IMR-90 (cell line): ENCODE data around the gene MYPOP. TPM values are rescaled to one million over a fixed set of nuclear protein-coding genes. Genes with fewer than 3 reads are reported as not detected.

ENCODE experiments used
- ATAC-seq: fragments of 200-7000 bp; cut with Tn5 transposase; 2 replicates; pipeline ENCODE4 v1.9.1; 2020; ENCODE audit warnings: low read depth, mild to moderate bottlenecking, moderate library complexity
- BruUV-seq: library from RNA; stranded (reverse); fragments of 400-500 nt; replicated peaks from 2 replicates; lab custom pipeline; 2021; lab: Mats Ljungman, UMichigan
- CTCF ChIA-PET: fragments of 300-600 bp; formaldehyde crosslinking; extraction: SDS; loops from one replicate; lab custom pipeline; 2021; ENCODE audit warnings: antibody characterized with exemption; lab: Yijun Ruan, JAX
- POLR2A ChIA-PET: fragments of 300-600 bp; sonication (Branson Sonifier 250); formaldehyde crosslinking; loops from one replicate; lab custom pipeline; 2022; ENCODE audit warnings: antibody characterized with exemption; ENCODE audit not compliant: unreplicated experiment; lab: Charles Lee
- DNase-seq: peaks from one replicate; pipeline ENCODE4 v3.0.0; 2013
- H2AFZ ChIP-seq: replicated peaks from 2 replicates; pipeline ENCODE3; 2013; ENCODE audit warnings: low read length, mild to moderate bottlenecking; ENCODE audit not compliant: poor library complexity
- H2AK5ac ChIP-seq: 2 replicates; pipeline ENCODE4 v1.6.1; 2013; ENCODE audit warnings: low read depth, low read length, inconsistent platforms
- H2AK9ac ChIP-seq: replicated peaks from 2 replicates; pipeline ENCODE3; 2013; ENCODE audit warnings: mild to moderate bottlenecking, low read depth, low read length, moderate library complexity; ENCODE audit not compliant: poor library complexity
- H2BK120ac ChIP-seq: 2 replicates; pipeline ENCODE4 v1.6.1; 2013; ENCODE audit warnings: low read depth, low read length, inconsistent platforms
- H2BK15ac ChIP-seq: 3 replicates; pipeline ENCODE4 v1.6.1; 2013; ENCODE audit warnings: low read depth, low read length, inconsistent platforms
- H2BK20ac ChIP-seq: 2 replicates; pipeline ENCODE4 v1.6.1; 2013; ENCODE audit warnings: low read depth, mild to moderate bottlenecking, inconsistent platforms, low read length, moderate library complexity
- H2BK5ac ChIP-seq: 2 replicates; pipeline ENCODE4 v1.6.1; 2013; ENCODE audit warnings: mild to moderate bottlenecking, low read depth, low read length, inconsistent platforms; ENCODE audit not compliant: poor library complexity, severe bottlenecking
- H3K14ac ChIP-seq: replicated peaks from 2 replicates; pipeline ENCODE4 v1.6.1; 2013; ENCODE audit warnings: low read depth, low read length, inconsistent platforms
- H3K18ac ChIP-seq: 2 replicates; pipeline ENCODE4 v1.6.1; 2013; ENCODE audit warnings: low read depth, low read length, control low read depth
- H3K23ac ChIP-seq: 2 replicates; pipeline ENCODE4 v1.6.1; 2013; ENCODE audit warnings: low read depth, low read length, inconsistent platforms
- H3K27ac ChIP-seq: 2 replicates; pipeline ENCODE4 v1.5.1; 2013; ENCODE audit warnings: mild to moderate bottlenecking, control low read depth, low read length; ENCODE audit not compliant: insufficient read depth
- H3K27me3 ChIP-seq: 2 replicates; pipeline ENCODE4 v1.6.1; 2013; ENCODE audit warnings: low read length; ENCODE audit not compliant: control insufficient read depth, insufficient read depth
- H3K36me3 ChIP-seq: 2 replicates; pipeline ENCODE4 v1.6.1; 2013; ENCODE audit warnings: low read length, mixed read lengths; ENCODE audit not compliant: control insufficient read depth, insufficient read depth
- H3K4ac ChIP-seq: 2 replicates; pipeline ENCODE4 v1.6.1; 2013; ENCODE audit warnings: low read depth, low read length, inconsistent platforms
- H3K4me1 ChIP-seq: 2 replicates; pipeline ENCODE4 v1.6.1; 2013; ENCODE audit warnings: low read length, mixed read lengths; ENCODE audit not compliant: control insufficient read depth, insufficient read depth
- H3K4me2 ChIP-seq: 2 replicates; pipeline ENCODE4 v1.6.1; 2013; ENCODE audit warnings: low read depth, mild to moderate bottlenecking, control low read depth, low read length, moderate library complexity
- H3K4me3 ChIP-seq: 2 replicates; pipeline ENCODE4 v1.5.1; 2013; ENCODE audit warnings: low read depth, mild to moderate bottlenecking, control low read depth, low read length, moderate library complexity; ENCODE audit not compliant: insufficient read depth
- H3K56ac ChIP-seq: 2 replicates; pipeline ENCODE4 v1.6.1; 2013; ENCODE audit warnings: low read length, inconsistent platforms; ENCODE audit not compliant: insufficient read depth; ENCODE audit errors: extremely low read depth
- H3K79me1 ChIP-seq, 2 experiments: 2 replicates each; pipeline ENCODE4 v1.6.1; 2013; ENCODE audit warnings: low read length in 2 of 2, inconsistent platforms in 1 of 2, low read depth in 1 of 2
- H3K9ac ChIP-seq: 2 replicates; pipeline ENCODE4 v1.6.1; 2013; ENCODE audit warnings: low read depth, low read length, control low read depth
- H3K9me1 ChIP-seq: 2 replicates; pipeline ENCODE4 v1.6.1; 2013; ENCODE audit warnings: low read length, inconsistent platforms; ENCODE audit not compliant: insufficient read depth
- H3K9me3 ChIP-seq: 2 replicates; pipeline ENCODE4 v1.6.1; 2013; ENCODE audit warnings: low read length; ENCODE audit not compliant: control insufficient read depth, insufficient read depth
- H4K20me1 ChIP-seq: 2 replicates; pipeline ENCODE4 v1.6.1; 2013; ENCODE audit warnings: low read length, inconsistent platforms; ENCODE audit not compliant: insufficient read depth
- H4K5ac ChIP-seq: 2 replicates; pipeline ENCODE4 v1.6.1; 2013; ENCODE audit warnings: mild to moderate bottlenecking, low read depth, low read length, control low read depth
- H4K8ac ChIP-seq, 2 experiments: 2 replicates each; pipeline ENCODE4 v1.6.1; 2013; ENCODE audit warnings: low read depth in 2 of 2, low read length in 2 of 2, control low read depth in 1 of 2, inconsistent platforms in 1 of 2
- H4K91ac ChIP-seq: 2 replicates; pipeline ENCODE4 v1.6.1; 2013; ENCODE audit warnings: low read depth, low read length, inconsistent platforms; ENCODE audit not compliant: insufficient read depth
- ELK1 ChIP-seq: fragments of 150-350 bp; IDR thresholded peaks from 2 replicates; pipeline ENCODE4 v1.6.1; 2016; ENCODE audit warnings: low read depth, mild to moderate bottlenecking, low read length, moderate library complexity, borderline replicate concordance
- FOS ChIP-seq: fragments of 150-350 bp; IDR thresholded peaks from 2 replicates; pipeline ENCODE4 v1.6.1; 2016; ENCODE audit warnings: low read depth, low read length
- MAFK ChIP-seq: IDR thresholded peaks from 2 replicates; pipeline ENCODE4 v1.6.1; 2012; ENCODE audit warnings: low read depth, low read length, improper control_type of control experiment
- MAZ ChIP-seq: IDR thresholded peaks from 2 replicates; pipeline ENCODE4 v1.6.1; 2012; ENCODE audit warnings: low read depth, mild to moderate bottlenecking, low read length, improper control_type of control experiment, moderate library complexity, borderline replicate concordance
- MXI1 ChIP-seq: IDR thresholded peaks from 2 replicates; pipeline ENCODE4 v1.6.1; 2012; ENCODE audit warnings: low read depth, mild to moderate bottlenecking, low read length, moderate library complexity, borderline replicate concordance
- RCOR1 ChIP-seq: IDR thresholded peaks from 2 replicates; pipeline ENCODE4 v1.6.1; 2012; ENCODE audit warnings: mild to moderate bottlenecking, low read length, improper control_type of control experiment; ENCODE audit not compliant: insufficient replicate concordance
- USF2 ChIP-seq: fragments of 150-350 bp; IDR thresholded peaks from 2 replicates; pipeline ENCODE4 v1.6.1; 2017; ENCODE audit warnings: mild to moderate bottlenecking, antibody characterized with exemption, low read length, low read depth
- WGBS, 2 experiments: methylation state at CpG; one replicate each; pipeline versions ENCODE4 v1.1.5 to v1.1.7; 2013; ENCODE audit warnings: missing lambda C conversion rate in 2 of 2; ENCODE audit not compliant: insufficient read length in 1 of 2; ENCODE audit errors: extremely low coverage in 2 of 2; 5-methylcytosine and 5-hydroxymethylcytosine counted together
- dilution Hi-C: fragments of 300-500 bp; cut with HindIII; formaldehyde crosslinking; loops from one replicate; pipeline ENCODE4 v1.14.3; 2018; ENCODE audit warnings: low sequenced_read_pairs; ENCODE audit not compliant: unreplicated experiment
- in situ Hi-C: fragments of 300-500 bp; cut with MboI; formaldehyde crosslinking; loops from 3 replicates; pipeline ENCODE4 v1.14.3; 2019; ENCODE audit warnings: low sequenced_read_pairs, inconsistent platforms, mixed read lengths
- intact Hi-C: fragments of 100-400 bp; cut with micrococcal nuclease; formaldehyde crosslinking; loops from 2 replicates; pipeline ENCODE4 v1.10.0; 2022
- polyA plus RNA-seq, 3 experiments: library from polyadenylated mRNA; depleted of rRNA; stranded (reverse); fragments of >200 nt; gene quantifications; 2 replicates each; pipeline ENCODE4 v1.2.3, GENCODE V29; 2012; ENCODE audit warnings: low replicate concordance in 1 of 3
- total RNA-seq: library from RNA; depleted of rRNA; stranded (reverse); fragments of >200 nt; gene quantifications from 2 replicates; pipeline ENCODE4 v1.2.3, GENCODE V29; 2012

Gene MYPOP
- total and polyA plus RNA-seq, 2 of the 4 experiments (the other 2 are of a cell fraction) = 0.36 to 2.8 TPM

GRCh38 chr19:45917421-45918091 lies 15.1 kb upstream of the MYPOP start:
- TF ChIP-seq USF2 = no peak
- no peak for TF ChIP-seq ELK1
- no peak for TF ChIP-seq MXI1
- TF ChIP-seq RCOR1 = no peak
- TF ChIP-seq FOS = no peak
- TF ChIP-seq MAZ = no peak
- TF ChIP-seq MAFK = no peak
- Histone ChIP-seq H4K20me1 (no peaks in the 10 kb centered on the region), H3K9me3 (no peaks in the 10 kb centered on the region), H2BK20ac (no peak overlapping the region), H3K27me3 (peaks cover 38% of the 10 kb centered on the region), H2AFZ (no peak overlapping the region), H3K4me2 (no peak overlapping the region), H3K14ac (no peak overlapping the region), H4K91ac (no peak overlapping the region), H4K8ac (no peak overlapping the region), H4K5ac (no peak overlapping the region), H3K4ac (no peak overlapping the region), H3K56ac (no peak overlapping the region), H2BK5ac (no peak overlapping the region), H3K9ac (no peak overlapping the region), H3K4me3 (no peak overlapping the region), H3K18ac (no peak overlapping the region), H3K27ac (no peak overlapping the region), H3K23ac (no peak overlapping the region), H2BK120ac (no peak overlapping the region), H2AK9ac (no peak overlapping the region), H2BK15ac (no peak overlapping the region), H3K79me1 (no peaks in the 10 kb centered on the region), H2AK5ac (no peak overlapping the region), H3K36me3 (no peaks in the 10 kb centered on the region), H3K4me1 (no peaks in the 10 kb centered on the region), H3K9me1 (peaks cover 3% of the 10 kb centered on the region; the same call in 1 of the 2 replicates)
- WGBS, 2 experiments = no CpG with 5 or more reads among the region's 4 CpGs
- intact Hi-C loops (no loop called here), dilution Hi-C loops (no loop called here), in situ Hi-C loops (no loop called here)
- no TSS peak for BruUV-seq
- ATAC-seq = no peak
- POLR2A ChIA-PET = no interaction called here
- CTCF ChIA-PET = no interaction called here
- DNase-seq = no peak
